SK-MEL-5 (cell line): ENCODE data around the gene ALLC. TPM values are rescaled to one million over a fixed set of nuclear protein-coding genes. Genes with fewer than 3 reads are reported as not detected.

Experiments used
- DNase-seq: peaks from one replicate; pipeline ENCODE4 v3.0.0-alpha.2; 2016; ENCODE audit warnings: low read depth, low spot score
- in situ Hi-C: cut with HindIII; loops from 2 replicates; pipeline ENCODE4 v1.10.0; 2016; ENCODE audit warnings: low sequenced_read_pairs, high pct_unique_total_duplicates, low pct_unique_long_range_greater_than_20kb
- total RNA-seq: library from RNA; depleted of rRNA; stranded (reverse); fragments of >200 nt; shearing (Covaris generic); gene quantifications from 2 replicates; pipeline ENCODE4 v1.2.3, GENCODE V29; 2014

ALLC gene
- total RNA-seq, 1 experiment from 2014 or later = not detected

GRCh38 chr2:3662239-3662638, 4.2 kb downstream of the ALLC start:
- no peak for DNase-seq
- in situ Hi-C loops = no loop called here

- in situ Hi-C loops = no loop called here
- DNase-seq = no peak
These were observed 6.1 kb downstream of the ALLC start for GRCh38 chr2:3664118-3664517.

- no peak for DNase-seq
- in situ Hi-C loops = no loop called here
These were observed 6.9 kb downstream of the ALLC start for GRCh38 chr2:3664925-3665324.

- in situ Hi-C loops = no loop called here
- DNase-seq = no peak
These were observed 8.0 kb downstream of the ALLC start for GRCh38 chr2:3665886-3666612.

- DNase-seq = no peak
- in situ Hi-C loops = no loop called here
These were observed 8.6 kb downstream of the ALLC start for GRCh38 chr2:3666613-3666975.

- in situ Hi-C loops = no loop called here
- DNase-seq = no peak
These were observed 9.2 kb downstream of the ALLC start for GRCh38 chr2:3667151-3667631.

- in situ Hi-C loops = no loop called here
- DNase-seq = no peak
These were observed 11.7 kb downstream of the ALLC start for GRCh38 chr2:3669656-3670055.

- in situ Hi-C loops = no loop called here
These were observed 12.4 kb downstream of the ALLC start for GRCh38 chr2:3670376-3670775.

GRCh38 chr2:3670941-3671340, 12.9 kb downstream of the ALLC start:
- in situ Hi-C loops = no loop called here
- no peak for DNase-seq

More at GRCh38 chr2:3670376-3670775, 12.4 kb downstream of the ALLC start:
- no peak for DNase-seq

- in situ Hi-C loops = no loop called here
These were observed 15.1 kb downstream of the ALLC start for GRCh38 chr2:3672861-3673678.

GRCh38 chr2:3674066-3674845, 16.3 kb downstream of the ALLC start:
- in situ Hi-C loops = no loop called here

More at GRCh38 chr2:3672861-3673678, 15.1 kb downstream of the ALLC start:
- no peak for DNase-seq

GRCh38 chr2:3675687-3676086, 17.7 kb downstream of the ALLC start:
- no peak for DNase-seq
- in situ Hi-C loops = no loop called here

More at GRCh38 chr2:3674066-3674845, 16.3 kb downstream of the ALLC start:
- DNase-seq = no peak

- no peak for DNase-seq
- in situ Hi-C loops = no loop called here
These were observed 19.4 kb downstream of the ALLC start for GRCh38 chr2:3677436-3677835.

GRCh38 chr2:3678212-3678611, 20.2 kb downstream of the ALLC start:
- in situ Hi-C loops = no loop called here
- no peak for DNase-seq

GRCh38 chr2:3679180-3679579, 21.2 kb downstream of the ALLC start:
- DNase-seq = no peak
- in situ Hi-C loops = no loop called here

- in situ Hi-C loops = no loop called here
- no peak for DNase-seq
These were observed 21.8 kb downstream of the ALLC start for GRCh38 chr2:3679616-3680393.

GRCh38 chr2:3680548-3681345, 22.7 kb downstream of the ALLC start:
- in situ Hi-C loops = no loop called here
- no peak for DNase-seq
